HG03097 (cell line): Measurements from ENCODE around the gene OR51B6.
A peak's percentile ranks its signal among the peaks of the same experiment; 100 is the strongest.
"Not testable (repeated sequence)": the region's sequence is repeated elsewhere in the genome, so short reads cannot be mapped to it uniquely, and the experiment has no call there.

ENCODE experiments used
- ATAC-seq: cut with Tn5 transposase; IDR thresholded peaks from one replicate; pipeline ENCODE4 v1.9.1; 2021; ENCODE audit not compliant: unreplicated experiment, low FRiP score

Gene OR51B6, protein sequence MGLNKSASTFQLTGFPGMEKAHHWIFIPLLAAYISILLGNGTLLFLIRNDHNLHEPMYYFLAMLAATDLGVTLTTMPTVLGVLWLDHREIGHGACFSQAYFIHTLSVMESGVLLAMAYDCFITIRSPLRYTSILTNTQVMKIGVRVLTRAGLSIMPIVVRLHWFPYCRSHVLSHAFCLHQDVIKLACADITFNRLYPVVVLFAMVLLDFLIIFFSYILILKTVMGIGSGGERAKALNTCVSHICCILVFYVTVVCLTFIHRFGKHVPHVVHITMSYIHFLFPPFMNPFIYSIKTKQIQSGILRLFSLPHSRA

DNA sequence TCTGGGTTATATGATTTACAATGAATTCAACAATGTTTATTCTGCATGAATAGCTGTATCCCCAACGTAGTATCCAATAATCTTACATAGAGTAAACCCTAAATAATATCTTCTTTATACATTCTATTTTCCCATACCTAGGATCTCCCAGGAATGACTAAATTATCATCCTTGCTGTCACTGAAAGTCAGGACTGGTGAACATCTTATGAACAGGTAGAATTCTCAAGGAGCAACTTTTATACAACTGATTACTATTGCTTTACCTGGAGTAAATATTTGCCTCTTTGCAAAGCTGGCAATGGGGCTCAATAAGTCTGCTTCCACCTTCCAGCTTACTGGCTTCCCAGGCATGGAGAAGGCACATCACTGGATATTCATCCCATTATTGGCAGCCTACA, at the start of gene OR51B6:
Gene OR51B6 (plus strand): TSS at position 301 of the 400 bp plus-strand sequence. CDS start 0 bp downstream, at position 301.
- ATAC-seq, result no peak

GRCh38 chr11:5301846-5302245, 49.5 kb upstream of the OR51B6 start, which contains the start of gene OR51B4:
TSS of gene OR51B4 (minus strand) at chr11:5301946. CDS start at chr11:5301946, 0 bp downstream.
- ATAC-seq, result no peak

DNA sequence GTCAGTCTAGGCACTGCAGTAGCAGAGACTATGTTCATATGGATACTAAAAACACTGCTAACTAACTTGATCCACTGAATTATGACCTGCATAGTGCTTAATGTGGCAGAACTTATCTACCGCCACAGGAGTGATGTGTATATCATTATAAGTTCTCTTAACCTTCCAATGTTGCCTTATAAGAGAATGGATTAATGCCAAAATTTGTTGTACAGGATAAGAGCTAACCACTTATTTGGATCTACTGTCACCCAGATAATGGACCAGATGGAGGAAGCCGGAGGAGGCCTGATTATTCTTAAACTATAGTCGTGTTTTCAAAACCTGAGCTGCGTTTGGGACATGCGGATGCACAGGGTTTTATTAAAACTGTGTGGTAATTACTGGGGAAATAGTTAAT, 47.7 kb upstream of the OR51B6 start:
- ATAC-seq, result no peak

DNA sequence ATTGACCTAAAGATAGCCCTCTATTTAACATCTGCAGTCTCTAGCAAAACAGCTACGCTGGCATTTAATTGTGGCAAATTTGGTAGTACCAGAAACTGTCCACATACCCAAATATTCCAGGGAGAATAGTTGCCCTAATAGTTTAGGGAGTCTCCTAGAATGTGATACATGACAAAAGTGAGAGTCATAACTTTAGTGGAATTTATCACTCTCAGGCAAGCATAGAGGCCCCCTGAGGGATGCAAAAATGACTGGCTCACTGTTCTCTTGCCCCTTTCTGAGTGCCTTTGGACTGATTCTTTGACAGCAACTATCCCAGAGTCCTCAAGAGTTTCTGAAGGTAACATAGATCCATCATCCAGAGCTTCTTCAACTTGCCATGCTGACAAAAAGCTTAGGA, 47.3 kb upstream of the OR51B6 start:
- no peak for ATAC-seq

- ATAC-seq, result no peak
Measured at GRCh38 chr11:5307256-5308019, 43.9 kb upstream of the OR51B6 start.

DNA sequence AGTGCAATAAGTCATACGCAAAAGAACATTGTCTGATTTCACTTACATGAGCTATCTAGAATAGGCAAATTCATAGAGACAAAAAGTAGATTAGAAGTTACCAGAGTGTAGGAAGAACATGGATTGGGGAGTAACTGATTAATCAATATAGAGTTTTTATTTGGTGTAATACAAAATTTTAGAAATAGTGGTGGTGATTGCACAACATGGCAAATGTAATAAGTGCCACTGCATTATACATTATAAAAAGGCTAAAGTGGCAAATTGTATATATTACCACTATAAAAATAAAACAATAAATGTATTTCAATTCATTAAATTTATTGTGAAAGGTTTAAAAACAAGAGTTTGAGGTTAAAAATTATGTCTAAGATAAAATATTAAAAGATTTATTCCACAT, 40.9 kb upstream of the OR51B6 start:
- ATAC-seq, result no peak

- not testable (repeated sequence) for ATAC-seq
Measured at GRCh38 chr11:5313326-5314023, 37.8 kb upstream of the OR51B6 start.

- ATAC-seq, result no peak
Measured at GRCh38 chr11:5317292-5317691, 34.0 kb upstream of the OR51B6 start.

GRCh38 chr11:5324197-5324596, 27.1 kb upstream of the OR51B6 start, which contains the start of gene OR51B2:
TSS of gene OR51B2 (minus strand) at chr11:5324297. CDS start at chr11:5324297, 0 bp downstream.
- ATAC-seq, result no peak

DNA sequence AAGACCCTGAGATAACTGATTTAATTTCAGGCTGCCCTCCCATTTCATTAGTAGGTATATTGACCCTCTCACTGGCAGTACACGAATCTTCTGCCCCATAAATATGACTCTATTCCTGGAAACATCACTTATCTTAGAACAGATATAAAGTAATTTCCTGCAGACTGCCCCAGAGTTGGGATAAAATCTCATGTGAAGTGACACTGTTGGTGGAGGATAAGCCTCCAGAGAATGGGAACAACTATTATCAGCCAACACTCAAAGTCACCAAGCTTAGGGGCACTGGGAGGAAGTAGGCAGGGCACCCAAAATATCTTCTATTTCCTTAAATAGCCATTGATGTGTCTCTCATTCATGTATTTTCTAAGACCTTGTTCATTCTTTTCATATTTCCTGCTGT, 16.1 kb upstream of the OR51B6 start:
- ATAC-seq, result no peak

DNA sequence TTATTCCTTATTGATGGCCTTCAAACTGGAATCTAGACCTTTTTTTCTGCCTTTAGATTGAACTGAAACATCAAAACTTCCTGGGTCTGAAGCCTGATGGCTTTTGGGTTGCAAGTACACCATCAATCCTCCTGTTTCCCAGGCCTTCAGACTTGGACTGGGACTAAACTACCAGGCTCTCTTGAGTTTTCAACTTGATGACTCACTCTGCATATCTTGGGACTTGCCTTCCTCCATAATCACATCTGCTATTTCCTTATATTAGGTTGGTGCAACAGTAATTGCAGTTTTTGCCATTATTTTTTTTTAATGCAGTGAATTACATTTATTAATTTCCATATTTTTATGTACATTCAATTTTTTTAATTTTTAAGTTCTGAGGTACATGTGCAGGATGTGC, 15.0 kb upstream of the OR51B6 start:
- ATAC-seq, result no peak

DNA sequence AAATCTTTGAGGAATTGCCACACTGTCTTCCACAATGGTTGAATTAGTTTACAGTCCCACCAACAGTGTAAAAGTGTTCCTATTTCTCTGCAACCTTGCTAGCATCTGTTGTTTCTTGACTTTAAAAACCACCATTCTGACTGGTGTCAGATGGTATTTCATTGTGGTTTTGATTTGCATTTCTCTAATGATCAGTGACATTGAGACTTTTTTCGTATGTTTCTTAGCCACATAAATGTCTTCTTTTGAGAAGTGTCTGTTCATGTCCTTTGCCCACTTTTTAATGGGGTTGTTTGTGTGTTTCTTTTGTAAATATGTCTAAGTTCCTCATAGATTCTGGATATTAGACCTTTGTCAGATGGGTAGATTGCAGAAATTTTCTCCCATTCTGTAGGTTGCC, 14.1 kb upstream of the OR51B6 start:
- not testable (repeated sequence) for ATAC-seq

- ATAC-seq, result peak; percentile 90
Measured at GRCh38 chr11:5339771-5340322, 11.5 kb upstream of the OR51B6 start.

- ATAC-seq, result no peak
Measured at GRCh38 chr11:5343474-5344335, 7.6 kb upstream of the OR51B6 start, which contains the start of gene OR51B5. TSS of gene OR51B5 (minus strand) at chr11:5343524. CDS start at chr11:5343524, 0 bp downstream.

DNA sequence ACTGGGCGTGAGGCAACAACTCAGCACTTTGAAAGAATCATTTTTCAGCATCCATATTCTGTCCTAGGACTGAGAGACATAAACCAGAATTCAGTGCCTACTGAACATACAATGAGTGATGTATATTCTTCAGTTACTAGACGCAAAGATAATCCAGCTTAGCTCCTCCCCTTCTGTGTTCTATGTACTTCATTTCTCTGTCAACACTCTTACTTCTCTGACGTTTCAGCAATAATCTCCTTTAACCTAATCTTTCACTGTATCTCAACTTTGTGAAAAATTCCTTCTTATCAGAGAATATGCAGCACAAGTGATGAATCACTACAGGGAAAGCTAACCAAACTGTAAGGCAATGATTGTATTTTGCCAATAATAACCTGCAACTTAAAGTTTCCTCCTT, 5.5 kb upstream of the OR51B6 start:
- ATAC-seq, result no peak

DNA sequence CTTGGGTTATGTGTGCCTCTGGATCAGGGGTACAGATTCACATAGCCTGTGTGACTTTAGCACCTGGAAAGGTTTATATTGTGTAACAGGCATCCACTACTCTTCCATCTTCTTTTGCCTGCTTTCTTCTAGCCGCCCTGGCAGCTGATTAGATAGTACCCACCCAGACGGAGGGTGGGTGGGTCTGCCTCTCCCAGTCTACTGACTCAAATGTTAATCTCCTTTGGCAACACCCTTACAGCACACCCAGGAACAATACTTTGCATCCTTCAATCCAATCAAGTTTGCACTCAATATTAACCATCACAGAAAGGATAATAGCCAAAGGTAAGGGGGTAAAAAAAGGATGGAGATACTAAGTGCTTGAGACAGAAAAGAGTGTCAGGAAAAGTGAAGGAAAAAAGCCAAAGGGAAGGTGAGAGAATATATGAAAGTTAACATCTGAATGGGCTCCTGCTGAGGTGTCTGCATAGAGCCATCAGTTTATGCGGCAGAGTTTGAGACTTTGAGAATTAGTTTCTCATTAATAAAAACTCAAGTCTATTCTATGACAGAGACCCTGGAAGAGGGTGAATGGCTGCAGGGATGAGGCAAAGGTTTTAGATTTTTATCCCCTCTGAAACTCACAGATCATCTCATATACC, 2.6 kb upstream of the OR51B6 start:
- ATAC-seq, result no peak

DNA sequence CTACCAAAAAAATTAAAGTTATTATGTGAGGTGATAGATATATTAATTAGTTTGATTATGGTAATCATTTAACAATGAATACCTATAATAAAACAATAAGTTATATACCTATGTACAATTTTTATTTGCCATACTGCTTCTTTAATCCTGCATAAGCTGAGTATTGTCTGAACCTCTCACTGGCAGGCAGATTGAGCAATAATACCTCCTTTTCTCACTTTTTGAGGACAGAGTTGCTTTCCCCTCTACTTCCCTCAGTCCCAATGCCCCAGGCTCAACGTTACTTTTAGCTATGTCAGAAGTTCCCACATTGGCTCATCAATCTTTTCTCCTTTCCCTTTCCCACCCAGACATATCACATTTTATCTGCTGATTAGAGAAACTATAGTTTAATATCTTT, 1.8 kb upstream of the OR51B6 start:
- ATAC-seq, result no peak

DNA sequence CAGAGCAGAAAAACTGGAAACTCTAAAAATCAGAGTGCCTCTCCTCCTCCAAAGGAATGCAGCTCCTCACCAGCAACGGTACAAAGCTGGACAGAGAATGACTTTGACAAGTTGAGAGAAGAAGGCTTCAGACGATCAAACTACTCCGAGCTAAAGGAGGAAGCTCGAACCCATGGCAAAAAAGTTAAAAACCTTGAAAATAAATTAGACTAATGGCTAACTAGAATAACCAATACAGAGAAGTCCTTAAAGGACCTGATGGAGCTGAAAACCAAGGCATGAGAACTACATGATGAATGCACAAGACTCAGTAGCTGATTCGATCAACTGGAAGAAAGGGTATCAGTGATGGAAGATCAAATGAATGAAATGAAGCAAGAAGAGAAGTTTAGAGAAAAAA, 4.7 kb downstream of the OR51B6 start:
- ATAC-seq, result not testable (repeated sequence)

- ATAC-seq, result no peak
Measured at GRCh38 chr11:5362017-5362625, 10.8 kb downstream of the OR51B6 start.
